SK-N-SH (cell line): ENCODE measurements around the gene CDK14.

Experiments used
- JUND ChIP-seq: IDR thresholded peaks from 2 replicates; pipeline ENCODE4 v1.4.0; 2012
- NRF1 ChIP-seq: IDR thresholded peaks from 2 replicates; pipeline ENCODE4 v1.6.1; 2012; ENCODE audit warnings: low read depth, mild to moderate bottlenecking, low read length
- RCOR1 ChIP-seq: fragments of 150-350 bp; IDR thresholded peaks from 2 replicates; pipeline ENCODE4 v1.6.1; 2017; ENCODE audit warnings: antibody characterized with exemption, low read length
- YY1 ChIP-seq: IDR thresholded peaks from 2 replicates; pipeline ENCODE4 v1.4.0; 2012; ENCODE audit warnings: low read depth, mild to moderate bottlenecking
- TF ChIP-seq, protein P1 (sequence below): fragments of 200-600 bp; sonication (generic); IDR thresholded peaks from 2 replicates; pipeline ENCODE4 v1.6.1; 2017; ENCODE audit warnings: antibody characterized with exemption, mild to moderate bottlenecking, moderate library complexity
- TF ChIP-seq, protein P2 (sequence below): IDR thresholded peaks from 2 replicates; pipeline ENCODE4 v1.6.1; 2012; ENCODE audit warnings: mild to moderate bottlenecking, low read depth, low read length, moderate library complexity

DNA sequence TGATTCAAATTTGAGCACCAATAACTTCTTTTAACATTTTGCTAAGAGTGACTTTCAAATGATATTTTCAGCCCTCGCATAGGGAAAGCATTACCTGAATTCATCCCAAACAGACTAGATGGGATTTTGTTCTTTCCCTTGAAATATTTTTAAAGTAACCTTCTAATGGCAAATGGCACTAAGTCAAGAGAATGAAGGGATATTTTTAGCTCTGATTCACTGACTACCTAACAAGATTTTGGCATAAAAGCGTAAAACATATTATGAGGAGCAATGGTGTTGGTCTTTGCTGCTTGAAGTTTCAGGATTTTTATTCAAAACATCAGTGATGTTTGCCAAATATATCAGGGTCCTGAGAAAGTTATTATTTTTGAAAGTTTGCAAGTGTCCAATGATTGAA lies 290.3 kb downstream of the CDK14 start:
- TF ChIP-seq, protein P1, sequence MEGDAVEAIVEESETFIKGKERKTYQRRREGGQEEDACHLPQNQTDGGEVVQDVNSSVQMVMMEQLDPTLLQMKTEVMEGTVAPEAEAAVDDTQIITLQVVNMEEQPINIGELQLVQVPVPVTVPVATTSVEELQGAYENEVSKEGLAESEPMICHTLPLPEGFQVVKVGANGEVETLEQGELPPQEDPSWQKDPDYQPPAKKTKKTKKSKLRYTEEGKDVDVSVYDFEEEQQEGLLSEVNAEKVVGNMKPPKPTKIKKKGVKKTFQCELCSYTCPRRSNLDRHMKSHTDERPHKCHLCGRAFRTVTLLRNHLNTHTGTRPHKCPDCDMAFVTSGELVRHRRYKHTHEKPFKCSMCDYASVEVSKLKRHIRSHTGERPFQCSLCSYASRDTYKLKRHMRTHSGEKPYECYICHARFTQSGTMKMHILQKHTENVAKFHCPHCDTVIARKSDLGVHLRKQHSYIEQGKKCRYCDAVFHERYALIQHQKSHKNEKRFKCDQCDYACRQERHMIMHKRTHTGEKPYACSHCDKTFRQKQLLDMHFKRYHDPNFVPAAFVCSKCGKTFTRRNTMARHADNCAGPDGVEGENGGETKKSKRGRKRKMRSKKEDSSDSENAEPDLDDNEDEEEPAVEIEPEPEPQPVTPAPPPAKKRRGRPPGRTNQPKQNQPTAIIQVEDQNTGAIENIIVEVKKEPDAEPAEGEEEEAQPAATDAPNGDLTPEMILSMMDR = no peak
- TF ChIP-seq, protein P2, sequence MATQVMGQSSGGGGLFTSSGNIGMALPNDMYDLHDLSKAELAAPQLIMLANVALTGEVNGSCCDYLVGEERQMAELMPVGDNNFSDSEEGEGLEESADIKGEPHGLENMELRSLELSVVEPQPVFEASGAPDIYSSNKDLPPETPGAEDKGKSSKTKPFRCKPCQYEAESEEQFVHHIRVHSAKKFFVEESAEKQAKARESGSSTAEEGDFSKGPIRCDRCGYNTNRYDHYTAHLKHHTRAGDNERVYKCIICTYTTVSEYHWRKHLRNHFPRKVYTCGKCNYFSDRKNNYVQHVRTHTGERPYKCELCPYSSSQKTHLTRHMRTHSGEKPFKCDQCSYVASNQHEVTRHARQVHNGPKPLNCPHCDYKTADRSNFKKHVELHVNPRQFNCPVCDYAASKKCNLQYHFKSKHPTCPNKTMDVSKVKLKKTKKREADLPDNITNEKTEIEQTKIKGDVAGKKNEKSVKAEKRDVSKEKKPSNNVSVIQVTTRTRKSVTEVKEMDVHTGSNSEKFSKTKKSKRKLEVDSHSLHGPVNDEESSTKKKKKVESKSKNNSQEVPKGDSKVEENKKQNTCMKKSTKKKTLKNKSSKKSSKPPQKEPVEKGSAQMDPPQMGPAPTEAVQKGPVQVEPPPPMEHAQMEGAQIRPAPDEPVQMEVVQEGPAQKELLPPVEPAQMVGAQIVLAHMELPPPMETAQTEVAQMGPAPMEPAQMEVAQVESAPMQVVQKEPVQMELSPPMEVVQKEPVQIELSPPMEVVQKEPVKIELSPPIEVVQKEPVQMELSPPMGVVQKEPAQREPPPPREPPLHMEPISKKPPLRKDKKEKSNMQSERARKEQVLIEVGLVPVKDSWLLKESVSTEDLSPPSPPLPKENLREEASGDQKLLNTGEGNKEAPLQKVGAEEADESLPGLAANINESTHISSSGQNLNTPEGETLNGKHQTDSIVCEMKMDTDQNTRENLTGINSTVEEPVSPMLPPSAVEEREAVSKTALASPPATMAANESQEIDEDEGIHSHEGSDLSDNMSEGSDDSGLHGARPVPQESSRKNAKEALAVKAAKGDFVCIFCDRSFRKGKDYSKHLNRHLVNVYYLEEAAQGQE = no peak
- no peak for TF ChIP-seq JUND
- TF ChIP-seq YY1 = no peak
- TF ChIP-seq NRF1 = no peak
- TF ChIP-seq RCOR1 = no peak
